GM18858 (cell line): ENCODE data around the gene FAM168B.
A peak's percentile ranks its signal among the peaks of the same experiment; 100 is the strongest.
"Not testable (repeated sequence)": the region's sequence is repeated elsewhere in the genome, so short reads cannot be mapped to it uniquely, and the experiment has no call there.

Experiments
- ATAC-seq: cut with Tn5 transposase; IDR thresholded peaks from one replicate; pipeline ENCODE4 v1.9.1; 2021; ENCODE audit not compliant: unreplicated experiment

Gene FAM168B

GRCh38 chr2:131093006-131093695, at the start of gene FAM168B:
Gene FAM168B (minus strand): TSS chr2:131093460. CDS start chr2:131082646, 10,814 bp downstream.
- peak; percentile 66 for ATAC-seq

GRCh38 chr2:131142849-131143248, 49.6 kb upstream of the FAM168B start:
- ATAC-seq = no peak

GRCh38 chr2:131140581-131140980, 47.3 kb upstream of the FAM168B start:
- ATAC-seq = no peak

GRCh38 chr2:131132729-131133128, 39.5 kb upstream of the FAM168B start:
- no peak for ATAC-seq

GRCh38 chr2:131130298-131130596, 37.0 kb upstream of the FAM168B start:
- no peak for ATAC-seq

GRCh38 chr2:131127981-131128380, 34.7 kb upstream of the FAM168B start:
- ATAC-seq = no peak

GRCh38 chr2:131127076-131127475, 33.8 kb upstream of the FAM168B start:
- ATAC-seq = no peak

GRCh38 chr2:131126436-131126835, 33.2 kb upstream of the FAM168B start:
- no peak for ATAC-seq

GRCh38 chr2:131125195-131125757, 32.0 kb upstream of the FAM168B start:
- no peak for ATAC-seq

GRCh38 chr2:131123192-131123591, 29.9 kb upstream of the FAM168B start:
- no peak for ATAC-seq

GRCh38 chr2:131122496-131122895, 29.2 kb upstream of the FAM168B start:
- no peak for ATAC-seq

- ATAC-seq = no peak
Observed at GRCh38 chr2:131121464-131121863, 28.2 kb upstream of the FAM168B start.

- ATAC-seq = no peak
Observed at GRCh38 chr2:131120815-131121317, 27.6 kb upstream of the FAM168B start.

GRCh38 chr2:131115752-131116151, 22.5 kb upstream of the FAM168B start:
- ATAC-seq = no peak

GRCh38 chr2:131114950-131115349, 21.7 kb upstream of the FAM168B start:
- ATAC-seq = not testable (repeated sequence)

GRCh38 chr2:131113566-131114227, 20.4 kb upstream of the FAM168B start:
- no peak for ATAC-seq

- ATAC-seq = no peak
Observed at GRCh38 chr2:131112529-131112928, 19.3 kb upstream of the FAM168B start.

GRCh38 chr2:131105950-131106801, 12.9 kb upstream of the FAM168B start:
- ATAC-seq = peak; percentile 27

GRCh38 chr2:131105156-131105949, 12.1 kb upstream of the FAM168B start, which contains the start of gene PLEKHB2:
Gene PLEKHB2 (plus strand): TSS chr2:131105336. CDS start chr2:131120942, 15,606 bp downstream.
- peak; percentile 59 for ATAC-seq

- ATAC-seq = peak; percentile 48
Observed at GRCh38 chr2:131104487-131105155, 11.4 kb upstream of the FAM168B start.
